HG03108 (cell line): ENCODE measurements around the gene CYSLTR1.
"Not testable (repeated sequence)": the region's sequence is repeated elsewhere in the genome, so short reads cannot be mapped to it uniquely, and the experiment has no call there.

Experiments
- ATAC-seq: cut with Tn5 transposase; IDR thresholded peaks from one replicate; pipeline ENCODE4 v1.9.1; 2021; ENCODE audit warnings: moderate library complexity; ENCODE audit not compliant: unreplicated experiment

Gene CYSLTR1

GRCh38 chrX:78327370-78328086 is at the start of gene CYSLTR1:
CYSLTR1 (minus strand) TSS chrX:78327611; CDS start chrX:78273746, 53,865 bp downstream.
- peak; percentile 48 for ATAC-seq

GRCh38 chrX:78377186-78377585 is 49.8 kb upstream of the CYSLTR1 start:
- ATAC-seq: no peak

- ATAC-seq: no peak
Observed at GRCh38 chrX:78375894-78376293, 48.5 kb upstream of the CYSLTR1 start.

GRCh38 chrX:78366576-78366975 is 39.2 kb upstream of the CYSLTR1 start:
- ATAC-seq: no peak

- ATAC-seq: no peak
Observed at GRCh38 chrX:78357342-78358055, 30.1 kb upstream of the CYSLTR1 start.

GRCh38 chrX:78333521-78333920 is 6.1 kb upstream of the CYSLTR1 start:
- ATAC-seq: no peak

GRCh38 chrX:78331708-78332107 is 4.3 kb upstream of the CYSLTR1 start:
- ATAC-seq: no peak

GRCh38 chrX:78330540-78330939 is 3.1 kb upstream of the CYSLTR1 start:
- no peak for ATAC-seq

GRCh38 chrX:78330068-78330467 is 2.7 kb upstream of the CYSLTR1 start:
- no peak for ATAC-seq

- ATAC-seq: peak; percentile 30
Observed at GRCh38 chrX:78329486-78329885, 2.1 kb upstream of the CYSLTR1 start.

GRCh38 chrX:78326401-78326800 is 1.0 kb downstream of the CYSLTR1 start:
- no peak for ATAC-seq

GRCh38 chrX:78322863-78323262 is 4.5 kb downstream of the CYSLTR1 start:
- ATAC-seq: no peak

- ATAC-seq: peak; percentile 95
Observed at GRCh38 chrX:78321809-78322208, 5.6 kb downstream of the CYSLTR1 start.

GRCh38 chrX:78316265-78316664 is 11.1 kb downstream of the CYSLTR1 start:
- no peak for ATAC-seq

- ATAC-seq: no peak
Observed at GRCh38 chrX:78315745-78316144, 11.7 kb downstream of the CYSLTR1 start.

GRCh38 chrX:78314561-78314960 is 12.8 kb downstream of the CYSLTR1 start:
- peak; percentile 65 for ATAC-seq

GRCh38 chrX:78313526-78313925 is 13.9 kb downstream of the CYSLTR1 start:
- ATAC-seq: no peak

- no peak for ATAC-seq
Observed at GRCh38 chrX:78307665-78308064, 19.7 kb downstream of the CYSLTR1 start.

GRCh38 chrX:78303086-78303485 is 24.3 kb downstream of the CYSLTR1 start:
- ATAC-seq: no peak

- not testable (repeated sequence) for ATAC-seq
Observed at GRCh38 chrX:78300933-78301332, 26.5 kb downstream of the CYSLTR1 start.

GRCh38 chrX:78283511-78283910 is 43.9 kb downstream of the CYSLTR1 start:
- no peak for ATAC-seq

GRCh38 chrX:78237127-78237526 is 90.3 kb downstream of the CYSLTR1 start:
- no peak for ATAC-seq
